B cell (primary cell): ENCODE results near the gene MREG.

Source experiments
- CTCF ChIP-seq: fragments of 200-600 bp; IDR thresholded peaks from one replicate; pipeline ENCODE4 v1.8.0; 2022; ENCODE audit warnings: antibody characterized with exemption, mild to moderate bottlenecking
- EZH2 ChIP-seq: IDR thresholded peaks from 2 replicates; pipeline ENCODE4 v1.6.1; 2012; ENCODE audit warnings: borderline replicate concordance, low read depth, mild to moderate bottlenecking, moderate library complexity, low read length; ENCODE audit not compliant: insufficient read depth, poor library complexity, severe bottlenecking

GRCh38 chr2:215994911-215995310, 18.4 kb downstream of the MREG start:
- no peak for TF ChIP-seq CTCF
- TF ChIP-seq EZH2, result no peak
